Chondrocyte (in vitro differentiated cells): Measurements from ENCODE around the gene MACROD2. TPM values are rescaled to one million over a fixed set of nuclear protein-coding genes. Genes with fewer than 3 reads are reported as not detected.

Experiments used
- DNase-seq: peaks from one replicate; pipeline ENCODE4 v3.0.0; 2021; ENCODE audit warnings: mixed read lengths, low spot score
- H3K27ac Mint-ChIP-seq: one replicate; pipeline ENCODE4 v1.8.0; 2021; ENCODE audit warnings: mild to moderate bottlenecking, moderate library complexity, mixed read lengths; ENCODE audit not compliant: unreplicated experiment
- H3K27me3 Mint-ChIP-seq: 2 replicates; pipeline ENCODE4 v1.8.0; 2021; ENCODE audit warnings: low read depth, mixed read lengths
- H3K36me3 Mint-ChIP-seq: 2 replicates; pipeline ENCODE4 v1.8.0; 2021; ENCODE audit warnings: low read depth, mixed read lengths
- H3K4me1 Mint-ChIP-seq: 2 replicates; pipeline ENCODE4 v1.8.0; 2021; ENCODE audit warnings: low read depth, mild to moderate bottlenecking, mixed read lengths
- H3K4me3 Mint-ChIP-seq: one replicate; pipeline ENCODE4 v1.8.0; 2021; ENCODE audit warnings: mild to moderate bottlenecking, moderate library complexity, mixed read lengths; ENCODE audit not compliant: unreplicated experiment
- H3K9me3 Mint-ChIP-seq: 2 replicates; pipeline ENCODE4 v1.8.0; 2021; ENCODE audit warnings: low read depth, mixed read lengths
- CTCF ChIP-seq: fragments of 200-600 bp; sonication (generic); IDR thresholded peaks from 2 replicates; pipeline ENCODE4 v1.5.0; 2021; ENCODE audit warnings: antibody characterized with exemption, mild to moderate bottlenecking, moderate library complexity
- total RNA-seq: library from RNA; stranded (reverse); gene quantifications from 3 replicates; pipeline ENCODE4 v1.2.1, GENCODE V29; 2021

MACROD2 gene
- total RNA-seq, 1 donor from 2014 or later, result 3.2 TPM

GRCh38 chr20:15546525-15547023, 1551.3 kb downstream of the MACROD2 start:
- peaks cover 10% of the 10 kb centered on the region for H3K4me1 Mint-ChIP-seq
- no peak for TF ChIP-seq CTCF
- no peak for DNase-seq
- H3K36me3 Mint-ChIP-seq, result no peaks in the 10 kb centered on the region
- no peaks in the 10 kb centered on the region for H3K27me3 Mint-ChIP-seq
- peak overlapping the region; percentile 46 for H3K27ac Mint-ChIP-seq
- H3K9me3 Mint-ChIP-seq, result peaks cover 5% of the 10 kb centered on the region
- H3K4me3 Mint-ChIP-seq, result no peak overlapping the region

- peaks cover 6% of the 10 kb centered on the region for H3K9me3 Mint-ChIP-seq
- H3K27me3 Mint-ChIP-seq, result no peaks in the 10 kb centered on the region
- DNase-seq, result no peak
- no peak overlapping the region for H3K27ac Mint-ChIP-seq
- no peaks in the 10 kb centered on the region for H3K36me3 Mint-ChIP-seq
- peaks cover 10% of the 10 kb centered on the region for H3K4me1 Mint-ChIP-seq
- H3K4me3 Mint-ChIP-seq, result no peak overlapping the region
- no peak for TF ChIP-seq CTCF
Measured at GRCh38 chr20:15547119-15547518, 1551.8 kb downstream of the MACROD2 start.

- Mint-ChIP-seq H3K36me3 (no peaks in the 10 kb centered on the region), H3K9me3 (peaks cover 21% of the 10 kb centered on the region), H3K27ac (no peak overlapping the region), H3K4me3 (no peak overlapping the region), H3K27me3 (no peaks in the 10 kb centered on the region), H3K4me1 (peaks cover 3% of the 10 kb centered on the region)
- DNase-seq, result no peak
- no peak for TF ChIP-seq CTCF
Measured at GRCh38 chr20:15550116-15550870, 1555.0 kb downstream of the MACROD2 start.

- peaks cover 20% of the 10 kb centered on the region for H3K9me3 Mint-ChIP-seq
- no peaks in the 10 kb centered on the region for H3K36me3 Mint-ChIP-seq
- H3K27ac Mint-ChIP-seq, result no peak overlapping the region
- H3K4me1 Mint-ChIP-seq, result no peaks in the 10 kb centered on the region
- no peak overlapping the region for H3K4me3 Mint-ChIP-seq
- no peak for TF ChIP-seq CTCF
- no peak for DNase-seq
- H3K27me3 Mint-ChIP-seq, result no peaks in the 10 kb centered on the region
Measured at GRCh38 chr20:15555913-15556312, 1560.6 kb downstream of the MACROD2 start.

GRCh38 chr20:15556869-15557268, 1561.6 kb downstream of the MACROD2 start:
- no peak for DNase-seq
- no peaks in the 10 kb centered on the region for H3K4me1 Mint-ChIP-seq
- no peak overlapping the region for H3K27ac Mint-ChIP-seq
- no peaks in the 10 kb centered on the region for H3K36me3 Mint-ChIP-seq
- peaks cover 20% of the 10 kb centered on the region for H3K9me3 Mint-ChIP-seq
- no peak for TF ChIP-seq CTCF
- no peak overlapping the region for H3K4me3 Mint-ChIP-seq
- H3K27me3 Mint-ChIP-seq, result no peaks in the 10 kb centered on the region
